GM21360 (cell line): ENCODE data around the gene FAM174C.

Experiments
- ATAC-seq: cut with Tn5 transposase; IDR thresholded peaks from one replicate; pipeline ENCODE4 v1.9.1; 2021; ENCODE audit warnings: mild to moderate bottlenecking, moderate library complexity; ENCODE audit not compliant: unreplicated experiment

Gene FAM174C

DNA sequence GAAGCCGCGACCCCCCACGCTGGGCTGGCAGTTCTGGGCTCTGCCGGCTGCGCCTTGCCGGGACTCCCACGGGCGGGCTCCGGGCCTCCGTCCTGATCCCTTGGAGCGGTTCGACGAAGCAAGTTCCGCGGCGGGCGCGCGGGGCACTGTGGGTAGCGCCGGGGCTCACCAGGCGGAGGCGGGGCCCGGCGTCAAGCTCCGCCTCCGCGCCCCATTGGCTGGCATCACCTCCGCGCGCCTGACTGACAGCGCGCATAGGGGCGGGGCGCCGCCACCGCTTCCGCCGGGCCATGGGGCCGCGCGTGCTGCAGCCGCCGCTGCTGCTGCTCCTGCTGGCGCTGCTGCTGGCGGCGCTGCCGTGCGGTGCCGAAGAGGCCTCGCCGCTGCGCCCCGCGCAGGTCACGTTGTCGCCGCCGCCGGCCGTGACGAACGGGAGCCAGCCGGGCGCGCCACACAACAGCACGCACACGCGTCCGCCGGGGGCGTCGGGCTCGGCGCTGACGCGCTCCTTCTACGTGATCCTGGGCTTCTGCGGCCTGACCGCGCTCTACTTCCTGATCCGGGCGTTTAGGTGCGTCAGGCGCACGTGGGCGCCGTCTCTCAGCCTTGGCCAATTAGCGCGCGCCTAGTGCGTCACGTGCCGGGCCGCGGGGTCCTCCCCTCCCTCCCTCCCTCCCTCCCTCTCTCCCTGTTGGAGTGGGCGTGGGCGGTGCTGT is at the start of gene FAM174C:
Gene FAM174C, plus strand, starts transcription at position 271 of the 716 bp plus-strand sequence. Its CDS starts 20 bp downstream, at position 291.
- ATAC-seq, result peak; percentile 57

DNA sequence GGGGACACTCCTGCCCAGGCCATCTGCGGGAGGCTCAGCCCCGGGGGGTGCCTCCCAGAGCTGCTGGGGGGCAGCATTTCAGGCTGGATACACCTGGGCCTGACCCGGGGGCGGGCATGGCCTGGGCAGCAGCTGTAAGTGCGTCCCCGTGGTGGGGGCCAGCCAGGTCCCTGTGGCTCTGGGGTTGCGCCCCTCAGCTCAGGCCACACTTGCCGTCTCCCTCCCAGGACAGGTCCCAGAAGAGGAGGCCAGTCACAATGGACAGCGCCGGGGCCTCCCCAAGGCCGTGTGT is 49.2 kb upstream of the FAM174C start:
- no peak for ATAC-seq

DNA sequence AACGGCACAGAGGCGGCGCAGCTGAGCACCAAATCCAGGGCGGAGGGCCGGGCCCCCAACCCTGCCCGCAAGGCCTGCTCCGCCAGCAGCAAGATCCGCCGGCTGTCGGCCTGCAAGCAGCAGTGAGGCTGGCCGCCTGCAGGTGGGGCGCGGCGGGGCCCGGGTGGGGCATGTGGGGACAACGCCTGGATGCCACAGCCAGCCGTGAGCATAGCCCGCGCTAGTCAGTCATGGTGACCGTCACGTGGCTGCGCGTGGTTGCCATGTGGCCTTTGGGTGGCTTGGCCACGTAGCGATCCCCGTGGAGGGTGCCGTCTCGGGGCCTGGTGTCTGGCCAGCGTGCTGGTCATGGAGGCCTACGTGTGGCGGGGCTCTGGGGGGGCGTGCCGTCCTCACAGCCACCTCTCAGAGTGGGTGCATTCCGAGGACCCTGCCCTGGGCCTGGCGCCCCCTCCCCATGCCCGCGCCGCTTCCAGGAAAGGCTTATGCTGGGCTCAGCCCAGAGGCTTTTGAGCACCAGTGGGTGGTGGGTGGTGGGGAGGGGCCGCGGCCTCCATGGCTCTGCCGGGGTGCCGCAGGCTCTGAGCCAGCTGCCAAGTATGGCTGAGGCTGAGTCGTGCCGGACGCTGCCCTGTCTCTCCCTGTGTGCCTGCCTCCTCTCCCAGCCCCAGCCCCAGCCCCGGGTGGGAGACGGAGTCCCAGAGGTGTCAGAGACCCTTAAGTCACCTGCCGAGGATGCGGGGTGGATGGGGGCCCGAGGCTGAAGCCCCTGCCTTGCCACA is 48.6 kb upstream of the FAM174C start:
- no peak for ATAC-seq

DNA sequence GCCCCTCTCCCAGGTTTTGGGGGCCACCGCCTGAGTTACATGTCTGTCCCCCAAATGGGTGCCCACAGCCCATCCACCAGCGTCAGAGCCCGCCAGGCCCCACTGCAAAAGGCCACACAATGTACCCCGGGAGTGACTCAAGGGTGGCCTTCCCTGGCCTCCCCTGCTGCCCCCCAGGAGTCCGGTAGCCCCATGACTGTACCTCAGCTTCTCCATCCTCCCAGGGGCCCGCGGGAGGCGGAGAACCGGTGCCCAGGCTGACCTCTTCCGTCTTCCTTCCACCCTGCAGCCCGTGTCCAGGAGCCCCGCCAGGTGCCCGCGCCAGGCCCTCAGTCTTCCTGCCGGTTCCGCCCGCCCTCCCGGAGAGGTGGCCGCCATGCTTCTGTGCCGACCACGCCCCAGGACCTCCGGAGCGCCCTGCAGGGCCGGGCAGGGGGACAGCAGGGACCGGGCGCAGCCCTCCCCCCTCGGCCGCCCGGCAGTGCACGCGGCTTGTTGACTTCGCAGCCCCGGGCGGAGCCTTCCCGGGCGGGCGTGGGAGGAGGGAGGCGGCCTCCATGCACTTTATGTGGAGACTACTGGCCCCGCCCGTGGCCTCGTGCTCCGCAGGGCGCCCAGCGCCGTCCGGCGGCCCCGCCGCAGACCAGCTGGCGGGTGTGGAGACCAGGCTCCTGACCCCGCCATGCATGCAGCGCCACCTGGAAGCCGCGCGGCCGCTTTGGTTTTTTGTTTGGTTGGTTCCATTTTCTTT is 47.9 kb upstream of the FAM174C start:
- ATAC-seq, result no peak

DNA sequence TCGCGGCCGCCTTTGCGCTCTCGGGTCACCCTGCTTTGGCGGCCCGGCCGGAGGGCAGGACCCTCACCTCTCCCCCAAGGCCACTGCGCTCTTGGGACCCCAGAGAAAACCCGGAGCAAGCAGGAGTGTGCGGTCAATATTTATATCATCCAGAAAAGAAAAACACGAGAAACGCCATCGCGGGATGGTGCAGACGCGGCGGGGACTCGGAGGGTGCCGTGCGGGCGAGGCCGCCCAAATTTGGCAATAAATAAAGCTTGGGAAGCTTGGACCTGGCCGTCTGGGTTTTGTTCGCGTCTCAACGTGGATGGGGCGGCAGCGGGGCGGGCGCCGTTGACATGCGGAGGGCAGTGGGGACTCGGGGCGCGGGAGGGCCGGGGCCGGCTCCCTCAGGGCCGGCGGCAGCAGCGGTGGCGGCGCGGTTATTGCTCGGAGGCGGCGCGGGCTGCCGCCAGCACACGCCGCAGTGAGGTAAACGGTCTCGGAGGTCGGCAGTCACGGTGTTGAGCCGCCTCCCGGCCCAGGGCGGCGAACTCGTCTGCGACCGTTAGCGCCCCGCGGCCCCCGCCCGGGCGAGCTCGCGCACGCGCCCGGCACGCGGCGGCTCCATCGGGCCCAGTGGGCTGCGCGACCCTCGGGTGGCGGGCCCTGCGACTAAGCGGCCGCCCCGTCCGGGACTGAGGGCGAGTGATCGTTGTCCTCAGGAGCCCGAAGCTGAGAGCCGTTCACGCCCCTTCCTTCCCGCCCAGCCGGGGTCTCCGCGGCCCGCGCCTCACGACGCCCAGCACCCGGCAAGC is 47.0 kb upstream of the FAM174C start:
- no peak for ATAC-seq

DNA sequence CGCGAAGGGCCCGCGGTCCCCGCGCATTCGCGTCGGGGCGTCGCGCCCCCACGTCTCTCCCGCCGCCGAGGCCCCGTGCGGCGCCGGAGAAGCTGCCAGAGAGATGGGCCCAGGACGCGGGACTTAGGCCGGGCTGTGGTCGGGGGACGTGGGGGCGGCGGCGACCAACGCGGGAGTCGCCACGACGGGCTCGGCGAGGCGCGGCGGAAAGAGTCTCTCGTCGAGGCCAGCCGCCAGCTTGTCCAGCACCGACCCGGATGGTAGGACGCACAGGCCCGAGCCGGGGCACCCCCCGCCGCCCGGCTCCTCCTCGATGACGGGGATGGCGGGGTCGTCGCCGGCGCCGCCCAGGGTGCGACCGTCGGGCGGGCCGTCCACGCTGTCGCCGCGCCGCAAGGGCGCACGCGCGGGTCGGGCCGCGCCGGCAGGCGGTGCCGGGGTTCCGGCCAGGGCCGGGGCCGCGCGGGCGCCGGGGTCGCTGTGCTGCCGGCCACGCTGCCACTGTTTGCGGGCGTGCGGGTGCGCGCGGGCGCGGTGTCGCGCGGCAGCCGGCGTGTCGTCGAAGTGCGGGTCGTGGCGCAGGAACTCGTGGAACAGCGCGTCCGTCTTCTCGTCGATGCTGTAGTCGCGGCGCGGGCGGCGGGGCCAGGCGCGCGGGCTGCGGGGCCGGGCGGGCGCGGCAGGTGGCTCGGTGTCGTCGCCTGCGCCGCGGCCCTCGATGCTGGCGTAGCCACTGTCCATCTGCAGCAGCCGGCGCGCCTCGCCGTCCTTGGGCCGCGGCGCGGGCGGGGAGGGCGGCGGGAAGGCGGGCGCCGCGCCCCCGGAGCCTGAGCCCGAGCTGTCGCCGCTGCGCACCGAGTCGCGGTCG is 46.0 kb upstream of the FAM174C start:
- ATAC-seq, result no peak

DNA sequence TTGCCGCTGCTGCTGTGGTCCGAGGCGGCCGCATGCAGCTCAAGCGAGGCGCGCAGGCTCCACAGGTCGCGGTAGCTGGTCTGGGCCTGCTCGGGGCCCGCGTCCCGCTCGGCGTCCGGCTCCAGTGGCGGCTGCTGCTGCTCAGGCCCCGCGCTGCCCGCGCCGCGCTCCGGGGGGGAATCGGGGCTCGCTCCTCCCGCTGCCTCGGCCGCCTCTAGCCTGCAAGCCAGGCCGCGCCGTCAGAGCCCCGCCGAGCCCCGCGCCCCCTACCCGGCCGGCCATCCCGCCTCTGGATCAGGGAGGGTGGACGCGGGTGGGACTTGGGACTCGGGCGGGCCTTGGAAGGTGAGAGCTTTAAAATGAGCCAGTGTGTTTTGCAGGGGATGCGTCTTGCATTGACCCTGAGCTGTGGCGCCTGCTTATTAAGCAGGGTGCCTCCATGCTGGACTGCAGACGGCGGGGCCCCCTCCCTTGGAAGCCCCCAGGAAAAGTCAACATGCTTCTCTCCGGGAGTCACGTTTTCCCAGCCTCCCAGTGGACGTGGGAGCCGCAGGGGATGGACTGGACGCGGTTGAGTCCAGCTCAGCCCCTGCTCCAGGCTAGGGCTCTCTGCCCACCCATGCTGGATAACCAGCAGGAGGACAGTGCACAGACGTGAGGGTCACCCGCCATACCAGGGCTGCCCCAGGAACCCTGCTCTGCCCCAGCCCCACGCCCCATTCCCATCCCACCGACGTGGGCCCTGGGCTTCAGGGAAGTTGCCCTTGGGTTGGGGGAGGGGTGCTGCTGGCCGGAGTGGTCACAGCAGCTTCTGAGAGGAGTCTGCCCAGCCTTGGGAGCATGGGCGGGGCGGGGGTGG is 45.2 kb upstream of the FAM174C start:
- no peak for ATAC-seq

DNA sequence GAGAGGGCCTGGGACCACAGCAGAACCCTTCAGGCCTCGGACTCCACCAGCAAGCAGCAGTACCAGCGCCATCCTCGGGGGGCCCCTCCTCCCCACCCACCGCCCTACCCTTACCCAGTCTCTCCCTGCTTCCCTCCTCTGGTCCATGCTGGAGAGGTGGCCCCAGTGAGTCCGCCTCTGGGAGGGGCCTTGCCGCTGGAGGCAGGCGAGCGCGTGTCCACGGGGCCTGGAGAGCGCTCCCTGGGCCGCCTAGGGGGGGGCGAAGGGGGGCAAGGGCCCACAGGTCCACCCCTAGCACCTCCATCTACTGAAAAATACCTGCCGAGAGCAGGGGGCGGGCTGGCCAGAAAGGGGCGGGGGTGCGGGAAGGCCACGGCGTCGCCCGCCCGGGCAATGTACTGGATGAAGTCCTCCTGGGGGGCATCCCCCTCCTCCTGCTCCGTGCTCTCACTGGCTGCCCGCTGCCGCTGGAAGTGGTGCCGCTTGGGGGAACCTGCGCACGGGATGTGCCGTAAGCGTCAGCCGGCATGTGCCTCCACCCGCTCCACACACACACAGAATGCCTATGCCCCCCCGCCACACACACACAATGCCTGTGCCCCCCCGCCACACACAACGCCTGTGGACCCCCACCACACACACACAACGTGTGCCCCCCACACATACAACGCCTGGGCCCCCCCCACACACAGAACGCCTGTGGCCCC is 44.4 kb upstream of the FAM174C start:
- ATAC-seq, result no peak

DNA sequence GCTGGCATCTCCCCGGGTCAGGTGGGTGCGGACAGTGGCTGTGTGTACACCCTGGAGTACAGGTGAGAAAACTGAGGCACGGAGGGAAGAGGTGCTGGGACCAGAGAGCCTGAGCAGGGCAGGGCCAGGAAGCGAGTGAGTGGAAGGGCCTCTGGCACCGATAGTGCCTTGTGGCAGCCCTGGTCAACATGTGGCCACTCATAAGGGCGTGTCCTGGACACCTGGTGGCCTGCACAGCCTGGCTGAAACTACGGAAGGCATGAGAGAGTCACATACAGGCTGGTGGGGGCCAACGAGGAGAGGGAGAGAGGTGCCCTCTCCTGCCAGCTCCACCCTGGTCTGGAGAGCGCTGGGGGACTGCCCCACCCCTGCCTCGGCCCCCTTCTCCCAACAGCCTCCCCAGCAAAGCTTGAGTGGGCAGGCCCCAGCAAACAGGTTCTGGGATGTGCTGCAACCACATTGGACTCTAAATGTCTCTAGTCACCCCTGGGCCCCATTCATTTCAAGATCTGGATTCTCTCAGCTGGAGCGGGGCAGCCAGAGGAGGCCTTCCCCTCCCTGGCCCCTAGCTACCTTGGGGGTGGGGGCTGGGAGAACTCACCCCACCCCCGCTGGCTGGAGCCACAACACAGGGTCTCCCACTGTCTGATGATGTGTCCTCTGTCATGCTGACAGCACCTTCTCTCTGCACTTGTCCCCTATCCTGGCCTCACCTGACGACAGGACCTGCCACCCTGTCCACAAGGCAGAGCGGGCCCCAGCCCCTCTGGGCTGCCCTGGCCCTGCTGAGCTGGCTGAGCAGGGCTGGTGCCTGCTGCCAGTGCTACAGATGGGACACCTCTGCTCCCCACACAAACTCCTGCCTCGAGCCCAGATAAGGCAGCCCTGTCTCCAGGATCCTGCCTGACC is 43.3 kb upstream of the FAM174C start:
- ATAC-seq, result no peak

DNA sequence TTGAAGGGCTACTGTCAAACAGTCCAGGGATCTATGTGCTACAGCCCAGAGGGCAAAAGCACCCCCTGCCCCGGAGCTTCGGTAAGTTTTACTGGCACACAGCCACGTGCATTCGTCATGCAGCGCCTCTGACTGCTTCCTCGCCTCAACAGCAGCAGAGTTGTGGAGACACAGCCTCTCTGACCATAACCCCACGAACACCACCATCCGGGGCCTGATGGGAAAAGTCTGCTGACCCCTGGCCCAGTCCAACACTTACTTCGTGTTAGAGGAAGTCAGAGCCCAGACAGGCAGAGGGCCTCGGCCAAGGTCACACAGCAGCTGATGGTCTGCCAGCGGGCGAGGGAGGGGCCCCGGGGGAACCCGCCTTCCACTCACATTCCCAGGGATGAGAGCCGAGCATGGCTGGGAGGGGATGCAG is 42.7 kb upstream of the FAM174C start:
- no peak for ATAC-seq

DNA sequence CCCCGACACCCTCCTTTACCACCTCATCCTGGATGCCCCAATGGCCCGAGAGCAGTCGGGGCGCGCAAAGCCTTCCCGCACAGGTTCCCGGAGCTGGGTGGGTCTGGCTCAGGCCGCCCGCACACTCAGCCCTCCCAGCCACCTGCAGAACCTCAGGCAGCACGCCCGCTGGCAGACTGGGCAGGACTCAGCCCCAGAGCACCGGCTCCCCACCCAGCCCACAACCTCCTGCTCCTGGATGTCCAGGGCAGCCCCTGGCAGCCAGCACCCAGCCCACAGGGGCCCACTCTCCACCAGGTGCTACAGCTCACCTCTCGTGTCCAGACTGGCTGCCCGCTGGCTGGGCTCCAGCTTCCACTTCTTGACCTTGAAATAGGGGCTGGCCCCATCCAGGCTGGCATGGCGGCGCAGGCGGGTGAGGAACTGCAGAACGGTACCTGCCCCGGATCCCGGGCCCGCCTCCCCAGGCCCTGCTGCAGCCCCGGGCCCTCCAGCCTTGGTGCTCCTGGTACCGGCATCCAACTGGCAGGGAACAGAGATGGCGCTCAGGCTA is 42.1 kb upstream of the FAM174C start:
- ATAC-seq, result no peak

DNA sequence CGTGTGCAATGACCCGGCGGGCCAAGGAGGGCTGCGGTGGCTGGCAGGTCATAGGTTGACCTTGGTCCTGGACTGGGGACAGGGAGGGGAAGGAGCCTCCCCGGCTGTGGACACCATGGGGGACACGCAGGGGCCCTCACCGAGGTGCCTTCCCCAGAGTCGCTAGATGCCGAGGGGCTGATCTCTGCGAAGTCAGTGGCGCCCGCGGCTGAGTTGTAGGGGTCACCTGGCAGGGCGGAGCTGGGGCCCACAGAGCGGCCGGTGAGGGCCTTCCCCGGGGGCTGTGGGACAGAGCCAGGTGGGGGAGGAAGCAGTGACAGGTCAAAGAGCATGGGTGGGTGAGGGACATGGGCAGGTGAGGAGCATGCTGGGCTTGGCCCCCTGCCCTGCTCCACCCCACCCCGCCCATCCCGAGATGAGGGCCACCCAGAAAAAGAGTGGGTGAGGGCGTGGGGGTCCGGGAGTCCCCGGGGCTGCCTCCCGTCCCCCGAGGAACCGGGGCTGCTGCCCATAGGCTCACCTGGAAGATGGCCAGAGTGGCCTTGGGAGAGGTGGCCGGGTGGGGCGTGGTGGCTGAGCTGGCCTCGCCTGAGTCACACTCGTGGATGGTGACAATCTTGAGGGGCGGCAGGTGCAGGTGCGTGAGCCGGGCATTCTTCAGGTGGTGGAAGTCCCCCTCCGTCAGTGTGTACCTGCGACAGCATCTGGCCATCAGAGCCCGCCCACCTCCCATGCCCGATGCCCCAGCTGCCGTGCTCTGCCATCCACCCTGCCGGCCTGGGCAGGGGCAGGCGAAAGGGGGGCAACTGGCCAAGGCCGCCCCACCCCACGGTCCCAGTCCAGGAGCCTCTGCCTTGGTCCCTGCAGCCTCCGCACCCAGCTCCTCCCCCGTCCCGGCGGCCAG is 41.0 kb upstream of the FAM174C start:
- ATAC-seq, result no peak

DNA sequence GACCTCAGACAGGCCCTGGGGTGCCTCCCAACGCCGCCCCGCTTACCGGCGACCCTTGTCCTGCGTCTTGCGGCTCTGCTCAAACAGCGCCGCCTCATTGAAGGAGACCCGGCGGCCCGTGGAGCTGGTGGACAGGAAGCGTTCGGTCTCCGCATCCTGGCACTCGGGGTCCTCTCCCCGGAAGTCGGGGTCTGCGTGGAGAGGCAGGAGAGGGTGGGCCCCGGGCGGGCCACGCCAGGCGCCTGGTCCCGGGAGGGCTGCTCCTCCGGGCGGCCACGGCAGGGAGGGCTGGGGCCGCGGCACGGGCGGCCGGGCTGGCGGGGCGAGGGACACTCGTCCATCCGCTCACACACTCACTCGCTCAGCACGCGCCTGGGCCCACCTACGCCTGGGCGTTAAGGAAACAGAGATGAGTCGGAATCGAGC is 40.4 kb upstream of the FAM174C start:
- no peak for ATAC-seq

DNA sequence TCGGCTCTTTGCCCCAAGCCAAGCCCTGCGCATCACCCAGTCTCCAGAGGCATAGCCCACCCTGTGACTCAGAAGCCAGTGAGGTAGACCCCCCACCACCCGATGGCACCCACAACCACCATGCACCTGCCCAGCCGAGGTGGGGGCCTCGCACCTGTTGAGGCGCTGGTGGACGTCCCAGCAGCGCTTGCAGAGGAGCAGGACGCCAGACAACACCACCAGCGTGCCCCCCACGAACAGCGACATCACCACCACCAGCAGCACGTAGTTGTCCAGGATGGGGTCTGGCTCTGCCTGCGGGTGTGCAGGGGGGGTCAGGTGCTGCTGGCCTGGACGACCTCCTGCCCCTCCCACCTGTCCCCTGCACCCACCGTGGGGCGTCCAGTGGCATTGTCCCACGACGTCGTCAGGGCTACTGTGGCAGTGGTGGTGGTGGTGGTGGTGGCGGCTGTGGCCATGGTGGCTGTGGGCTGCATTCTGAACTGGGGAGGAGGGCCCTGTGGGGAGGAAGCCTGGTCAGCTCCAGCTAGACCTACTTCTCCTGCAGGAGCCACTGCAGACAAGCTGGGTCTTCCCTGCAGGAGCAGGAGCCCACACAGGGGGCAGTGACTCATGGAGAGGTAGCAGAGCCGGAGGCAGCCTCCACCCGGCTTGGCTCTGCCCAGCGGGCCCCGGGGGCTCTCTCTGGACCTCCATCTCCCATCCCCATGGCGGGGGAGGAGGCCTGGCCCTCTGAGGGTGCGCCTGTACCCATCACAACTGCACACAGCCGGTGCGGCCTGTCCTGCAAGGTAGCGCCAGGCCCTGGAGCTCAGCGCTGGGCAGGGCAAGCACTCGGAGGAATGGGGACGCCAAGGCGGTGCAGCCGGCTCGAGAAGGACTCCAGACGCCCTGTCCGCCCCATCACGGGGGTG is 39.4 kb upstream of the FAM174C start:
- no peak for ATAC-seq

DNA sequence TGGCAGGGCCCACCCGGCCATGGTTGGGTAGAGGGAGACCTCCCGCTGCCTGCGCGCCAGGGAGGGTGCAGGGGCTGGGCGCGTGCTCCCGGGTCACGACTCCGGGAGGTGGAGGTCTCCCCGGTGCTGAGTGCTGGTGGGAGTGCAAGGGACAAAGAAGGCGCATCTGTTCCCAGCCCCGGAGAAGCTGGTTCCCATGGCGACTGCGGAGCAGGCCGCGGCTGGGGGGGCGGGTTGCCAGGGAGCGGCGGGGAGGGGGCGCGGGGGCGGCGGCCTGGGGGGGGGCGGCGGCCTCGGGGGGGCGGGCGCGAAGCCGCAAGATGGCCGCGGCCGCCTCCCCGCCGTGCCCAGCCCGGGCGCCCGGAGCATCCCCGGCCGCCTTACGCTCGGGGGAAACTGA is 38.8 kb upstream of the FAM174C start:
- no peak for ATAC-seq
